Smooth muscle cell of trachea (primary cell): ENCODE measurements around the gene FOXRED2. TPM values are rescaled to one million over a fixed set of nuclear protein-coding genes. Genes with fewer than 3 reads are reported as not detected.

Experiments used
- total RNA-seq: library from RNA; depleted of rRNA; stranded (reverse); fragments of >200 nt; gene quantifications from 2 replicates; pipeline ENCODE4 v1.2.1, GENCODE V29; 2014

FOXRED2 gene
- total RNA-seq: 9.2 and 9.9 TPM in 2 replicates

DNA sequence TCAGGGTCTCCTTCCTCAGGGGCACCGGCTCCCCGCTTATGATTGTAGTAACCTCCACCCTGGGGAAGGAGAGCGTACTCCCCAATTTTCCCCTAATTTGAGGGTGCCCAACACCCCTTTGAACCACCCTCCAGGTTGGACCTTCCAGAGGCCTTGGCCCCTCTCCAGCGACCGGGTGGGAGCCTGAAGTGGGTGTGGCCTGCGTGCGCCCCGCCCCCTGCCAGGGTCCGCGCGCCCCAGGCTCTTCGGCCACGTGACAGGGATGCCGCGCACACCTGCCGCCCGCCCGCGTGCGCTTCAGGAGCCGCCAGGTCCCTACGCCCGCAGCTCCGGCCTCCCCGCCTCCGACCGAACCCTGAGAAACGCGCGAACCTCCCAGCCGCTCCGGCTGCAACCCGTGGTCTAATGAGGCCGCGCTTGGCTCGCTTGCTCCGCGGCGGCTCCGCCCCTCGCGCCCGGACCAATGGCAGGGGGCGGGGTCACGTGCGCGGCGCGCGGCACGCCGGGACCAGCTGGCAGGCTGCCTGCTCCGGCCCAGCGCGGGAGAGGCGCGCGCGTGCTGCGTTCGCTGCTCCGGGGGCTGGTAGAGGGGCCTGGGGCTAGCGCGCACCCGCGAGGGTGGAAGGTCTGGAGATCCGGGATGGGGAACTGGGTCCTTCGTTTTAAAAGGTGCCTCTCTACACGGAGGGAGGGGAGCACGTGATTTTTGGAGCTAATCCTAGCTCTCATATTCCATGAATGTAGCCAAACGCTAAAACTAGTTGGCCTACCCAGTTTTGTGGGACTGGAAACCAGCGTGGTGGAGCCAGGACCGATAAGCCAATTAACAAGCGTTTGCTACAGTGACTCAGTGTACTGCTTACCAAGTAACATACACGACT lies at the start of gene FOXRED2:
Gene FOXRED2, minus strand, starts transcription at position 404 of the 881 bp plus-strand sequence. CDS start 618 bp downstream, outside the sequence.

GRCh38 chr22:36528795-36529751 lies 22.2 kb upstream of the FOXRED2 start, which contains the start of gene EIF3D:
Gene EIF3D, minus strand, starts transcription at chr22:36529166. Its CDS starts 3,045 bp downstream, at chr22:36526121.

GRCh38 chr22:36481393-36482168 lies 25.3 kb downstream of the FOXRED2 start, which contains the start of gene TXN2:
Gene TXN2, minus strand, starts transcription at chr22:36481640. Its CDS starts 803 bp downstream, at chr22:36480837.

Other genes with a start within 250 kb of the FOXRED2 start
- 342 and 487 TPM in 2 replicates for gene MYH9, start 119.1 kb downstream of the FOXRED2 start, total RNA-seq
- 27.8 and 38.8 TPM in 2 replicates for gene TXN2, start 25.4 kb downstream of the FOXRED2 start, total RNA-seq
- gene EIF3D, start 22.1 kb upstream of the FOXRED2 start, total RNA-seq: 431 and 486 TPM in 2 replicates
- gene CACNG2, start 196.7 kb upstream of the FOXRED2 start, total RNA-seq: not detected in 2 replicates